HG03342 (cell line): ENCODE measurements around the gene ATP6V0E2.
"Not testable (repeated sequence)": the region's sequence is repeated elsewhere in the genome, so short reads cannot be mapped to it uniquely, and the experiment has no call there.

Experiments
- ATAC-seq: cut with Tn5 transposase; IDR thresholded peaks from one replicate; pipeline ENCODE4 v1.9.1; 2021; ENCODE audit warnings: mild to moderate bottlenecking, moderate library complexity; ENCODE audit not compliant: unreplicated experiment

ATP6V0E2 gene

GRCh38 chr7:149926414-149926813 is 52.6 kb downstream of the ATP6V0E2 start:
- ATAC-seq: not testable (repeated sequence)
